ENCODE data around the gene AP4M1.

DNA sequence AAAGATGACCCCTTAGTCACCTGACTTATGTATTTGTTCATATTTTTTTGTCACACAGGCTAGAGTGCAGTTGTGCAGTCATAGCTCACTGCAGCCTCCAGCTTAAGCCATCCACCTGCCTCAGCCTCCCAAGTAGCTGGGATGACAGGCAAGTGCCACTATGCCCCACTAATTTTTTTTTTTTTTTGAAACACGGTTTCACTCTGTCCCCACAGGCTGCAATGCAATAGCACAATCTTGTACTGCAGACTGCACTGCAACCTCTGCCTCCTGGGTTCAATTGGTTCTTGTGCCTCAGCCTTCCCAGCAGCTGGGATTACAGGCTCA, 27.2 kb downstream of the AP4M1 start:
- TF ChIP-seq POLR2A (IDR thresholded peaks at IDR 0.05) (no peak), EP300 (IDR thresholded peaks at IDR 0.05; ENCODE audit: low read depth) (no peak), POLR2AphosphoS5 (IDR thresholded peaks at IDR 0.05) (no peak)
- TF ChIP-seq, protein P1, sequence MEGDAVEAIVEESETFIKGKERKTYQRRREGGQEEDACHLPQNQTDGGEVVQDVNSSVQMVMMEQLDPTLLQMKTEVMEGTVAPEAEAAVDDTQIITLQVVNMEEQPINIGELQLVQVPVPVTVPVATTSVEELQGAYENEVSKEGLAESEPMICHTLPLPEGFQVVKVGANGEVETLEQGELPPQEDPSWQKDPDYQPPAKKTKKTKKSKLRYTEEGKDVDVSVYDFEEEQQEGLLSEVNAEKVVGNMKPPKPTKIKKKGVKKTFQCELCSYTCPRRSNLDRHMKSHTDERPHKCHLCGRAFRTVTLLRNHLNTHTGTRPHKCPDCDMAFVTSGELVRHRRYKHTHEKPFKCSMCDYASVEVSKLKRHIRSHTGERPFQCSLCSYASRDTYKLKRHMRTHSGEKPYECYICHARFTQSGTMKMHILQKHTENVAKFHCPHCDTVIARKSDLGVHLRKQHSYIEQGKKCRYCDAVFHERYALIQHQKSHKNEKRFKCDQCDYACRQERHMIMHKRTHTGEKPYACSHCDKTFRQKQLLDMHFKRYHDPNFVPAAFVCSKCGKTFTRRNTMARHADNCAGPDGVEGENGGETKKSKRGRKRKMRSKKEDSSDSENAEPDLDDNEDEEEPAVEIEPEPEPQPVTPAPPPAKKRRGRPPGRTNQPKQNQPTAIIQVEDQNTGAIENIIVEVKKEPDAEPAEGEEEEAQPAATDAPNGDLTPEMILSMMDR (IDR thresholded peaks at IDR 0.05), result no peak
